Anterior cingulate cortex (tissue), 58 donors: ENCODE data around the gene KCNQ1.
A peak's percentile ranks its signal among the peaks of the same experiment; 100 is the strongest.

ENCODE experiments used
- DNase-seq, 58 donors: peaks; one replicate each; lab custom pipeline; 2025; lab: John Stamatoyannopoulos, UW

Gene KCNQ1

DNA sequence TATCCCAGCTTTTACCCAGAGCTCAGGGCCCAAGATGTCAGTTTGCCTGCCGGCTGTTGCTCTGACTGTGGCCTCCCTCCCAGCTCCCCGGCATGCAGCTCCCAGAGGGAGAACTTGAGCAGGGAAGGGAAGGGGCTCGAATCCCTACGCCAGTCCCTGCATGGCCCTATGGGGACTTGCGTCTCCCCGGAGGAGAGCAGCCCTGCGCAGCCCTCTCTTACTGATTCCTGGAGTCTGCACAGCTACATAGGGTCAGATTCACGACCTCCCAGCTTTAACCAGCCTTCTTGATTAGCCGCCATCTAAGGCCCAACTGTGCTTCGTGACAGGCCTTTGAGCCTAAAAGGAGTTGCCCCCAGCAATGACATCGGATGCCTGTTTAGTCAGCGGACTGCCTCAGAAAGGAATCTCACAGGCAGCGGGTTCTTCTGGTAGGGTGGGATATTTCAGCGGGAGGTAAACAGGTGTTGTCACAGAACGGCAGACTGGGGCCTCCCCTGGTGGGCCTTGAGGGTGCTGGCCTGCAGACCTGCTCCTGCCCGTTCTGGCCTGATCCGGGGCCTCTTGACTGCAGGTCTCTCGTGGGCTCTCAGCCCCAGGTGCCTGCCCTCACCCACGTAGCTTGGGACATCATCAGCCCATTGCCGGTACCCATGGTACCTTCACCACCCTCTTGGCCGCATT is 298.8 kb downstream of the KCNQ1 start:
- no peak for DNase-seq

DNA sequence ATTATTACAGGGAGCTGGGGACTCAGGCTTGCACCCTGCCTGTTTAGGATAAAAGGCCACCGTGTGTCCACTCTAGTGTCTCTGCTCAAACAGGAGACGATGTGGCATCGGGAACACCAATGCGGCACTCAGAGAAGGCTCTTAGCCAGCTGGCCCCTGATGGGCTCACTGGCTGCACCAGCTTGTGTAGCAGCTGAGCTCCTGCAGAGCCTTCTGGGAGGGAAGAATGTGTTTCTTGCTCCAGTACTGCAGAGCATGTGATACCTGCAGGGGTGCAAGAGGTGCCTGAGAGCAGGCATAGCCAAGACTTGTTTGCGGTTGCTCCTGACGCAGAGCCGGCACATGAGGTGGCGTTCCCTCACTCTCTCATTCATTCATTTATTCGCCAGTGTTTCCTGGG is 299.4 kb downstream of the KCNQ1 start:
- DNase-seq, result peak in 1 of 58 donors; percentile 10

DNA sequence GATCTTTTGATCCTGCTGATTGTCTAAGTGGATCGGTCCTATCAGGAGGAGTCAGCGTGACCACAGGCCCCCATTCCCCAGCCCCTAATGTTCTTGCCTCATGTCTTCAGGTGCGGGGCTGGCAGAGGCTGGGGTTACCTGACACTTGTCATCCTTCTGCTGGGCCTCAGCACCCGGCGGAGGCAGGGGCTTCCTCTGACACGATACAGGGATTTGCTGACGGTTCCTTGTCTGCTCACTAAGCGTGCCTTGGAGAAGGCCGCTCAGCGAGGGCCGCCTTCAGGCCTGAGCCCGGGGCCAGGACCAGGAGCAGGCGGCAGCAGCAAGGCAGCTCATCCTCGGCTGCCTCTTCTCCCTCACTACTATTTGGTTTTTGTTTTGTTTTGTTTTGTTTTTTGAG is 300.7 kb downstream of the KCNQ1 start:
- DNase-seq, result no peak

DNA sequence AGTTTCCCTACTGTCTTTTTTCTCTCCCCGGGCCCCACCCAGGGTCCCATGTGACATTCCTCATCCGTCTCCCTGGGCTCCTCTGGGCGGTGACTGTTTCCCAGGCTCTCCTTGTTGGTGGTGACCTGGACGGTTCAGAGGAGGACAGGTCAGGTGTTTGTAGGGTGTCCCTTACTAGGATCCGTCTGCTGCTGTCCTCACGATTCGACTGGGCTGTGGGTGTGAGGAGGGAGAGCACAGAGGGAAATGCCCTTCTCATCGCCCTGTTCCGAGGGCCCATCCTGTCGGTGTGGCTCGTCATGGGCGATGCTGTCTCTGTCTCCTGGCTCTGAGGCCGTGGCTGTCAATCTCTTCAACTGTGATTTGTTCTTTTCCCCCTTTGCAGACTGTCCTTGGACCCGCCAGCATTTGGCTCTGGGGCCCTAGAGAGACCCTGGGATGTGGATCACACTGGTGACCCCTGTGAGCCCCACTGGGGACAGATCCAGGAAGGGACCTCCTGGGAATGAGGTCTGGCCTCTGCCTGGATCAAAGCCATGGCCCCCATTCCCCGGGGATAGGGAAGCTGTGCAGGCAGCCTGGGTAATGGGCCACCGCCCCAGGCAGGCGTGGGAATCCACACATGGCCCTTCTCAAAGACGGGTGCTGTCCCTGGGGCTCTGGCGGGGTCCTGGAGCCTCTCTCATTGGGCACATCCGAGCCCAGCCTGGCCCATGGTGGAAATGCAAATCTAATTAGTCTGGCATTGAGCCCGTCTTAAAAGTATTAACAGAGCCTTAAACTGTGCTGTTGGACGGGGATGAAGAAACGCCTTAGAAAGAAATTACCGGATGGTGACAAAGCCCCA is 301.8 kb downstream of the KCNQ1 start:
- peak in 20 of 58 donors; percentile 13 to 69 (median 36) for DNase-seq

DNA sequence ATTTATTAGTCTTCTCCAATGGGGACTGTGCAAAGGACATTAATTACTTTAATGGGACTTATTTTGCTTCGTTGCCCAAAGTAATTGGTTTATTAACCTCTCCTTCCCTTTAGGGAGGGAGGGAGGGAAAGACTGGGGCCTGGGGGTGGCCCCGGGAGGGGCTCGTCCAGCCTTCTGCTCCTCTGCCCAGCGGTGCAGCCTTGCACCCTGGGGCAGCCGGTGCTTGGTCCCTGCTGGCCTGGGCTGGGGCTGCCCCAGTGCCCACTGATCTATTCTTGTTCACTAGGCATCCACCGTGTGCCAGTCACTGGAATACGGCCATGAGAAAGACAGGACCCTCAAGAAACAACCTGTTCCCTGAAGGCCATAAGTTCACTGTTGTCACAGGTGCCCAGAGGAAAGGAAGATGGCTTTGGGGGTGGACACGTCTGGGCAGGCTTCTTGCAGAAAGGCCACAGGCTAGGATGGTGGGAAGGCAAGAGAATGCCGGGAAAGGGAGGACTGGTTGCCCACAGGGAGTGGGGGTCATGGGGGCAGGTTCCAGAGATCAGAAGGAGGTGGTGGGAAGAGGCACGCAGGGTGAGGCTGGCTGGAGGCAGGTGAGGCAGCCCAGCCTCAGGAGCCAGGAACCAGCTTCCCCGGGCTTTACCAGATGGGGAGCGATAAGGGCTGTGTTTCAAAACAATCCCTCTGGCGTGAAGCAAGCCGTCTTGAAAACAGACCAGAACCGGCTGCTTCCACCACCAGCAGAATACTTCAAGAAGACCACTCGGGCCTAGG is 302.6 kb downstream of the KCNQ1 start:
- DNase-seq, result no peak

DNA sequence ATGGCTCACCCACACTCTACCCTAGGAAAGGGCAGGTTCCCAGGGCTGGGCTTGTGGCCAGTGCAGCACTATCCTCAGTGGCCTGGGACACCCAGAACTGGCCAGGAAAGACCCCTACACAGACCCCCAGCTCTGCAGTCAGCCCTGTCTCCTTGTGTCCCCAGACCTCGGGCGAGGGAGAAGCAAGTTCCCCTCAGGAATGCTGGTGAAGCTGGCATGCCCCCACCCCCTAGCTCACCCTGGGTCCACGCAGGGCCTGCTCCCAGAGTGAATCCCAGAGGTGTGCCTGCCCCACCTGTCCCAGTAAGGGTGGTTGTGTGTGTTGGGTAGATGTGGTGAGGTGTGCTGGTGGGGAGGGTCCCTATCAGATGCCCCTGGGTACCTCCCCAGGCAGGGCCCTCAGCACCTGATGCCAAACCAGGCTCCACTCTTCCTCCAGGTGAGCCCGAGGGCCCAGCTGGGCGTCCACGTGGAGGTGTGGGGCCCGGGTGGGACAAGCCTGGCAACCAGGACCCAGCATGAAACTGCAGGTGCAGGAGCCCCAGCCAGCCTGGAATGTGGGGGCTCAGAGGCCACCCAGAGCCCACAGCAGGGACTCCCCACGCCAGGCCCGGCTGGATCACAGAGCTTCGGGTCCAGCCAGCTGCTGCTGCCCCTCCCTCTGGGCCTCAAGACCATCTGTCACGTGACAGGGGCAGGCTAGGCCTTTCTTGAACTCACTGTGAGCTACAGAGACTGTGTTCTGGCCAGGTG is 303.4 kb downstream of the KCNQ1 start:
- no peak for DNase-seq

DNA sequence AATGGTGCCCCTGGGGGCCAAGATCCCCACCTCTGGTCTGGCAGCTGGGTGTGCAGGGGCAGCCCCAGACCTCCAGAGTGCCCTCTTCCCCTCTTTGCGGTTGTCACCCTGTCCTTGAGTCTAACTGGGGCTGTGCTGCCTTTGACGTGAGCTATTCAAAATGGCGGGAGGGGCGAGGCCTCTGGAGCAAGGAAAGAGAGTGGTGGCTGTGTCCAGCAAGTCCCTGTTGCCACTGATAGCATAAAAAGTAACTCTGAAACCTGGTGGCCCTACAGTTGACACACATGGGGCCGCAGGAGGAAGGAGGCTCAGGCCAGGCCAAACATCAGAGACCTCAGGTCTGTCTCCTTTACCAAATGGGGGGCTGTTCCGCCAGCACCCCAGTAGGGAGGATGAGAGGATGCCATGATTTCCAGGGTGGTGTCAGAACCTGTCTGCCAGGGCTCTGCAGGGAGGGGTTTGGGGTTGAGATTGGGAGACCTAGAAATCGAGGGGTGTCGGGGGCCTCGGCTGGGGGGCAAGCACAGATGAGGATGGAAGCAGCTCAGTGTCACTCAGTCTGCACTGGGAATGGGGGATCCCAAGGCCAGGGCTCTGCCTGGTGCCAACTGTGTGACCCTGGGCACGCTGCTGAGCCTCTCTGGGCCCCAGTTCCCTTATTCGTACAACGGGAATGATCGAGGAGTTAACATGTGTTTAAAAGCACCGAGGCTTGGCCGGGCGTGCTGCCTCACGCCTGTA is 304.2 kb downstream of the KCNQ1 start:
- DNase-seq, result no peak

DNA sequence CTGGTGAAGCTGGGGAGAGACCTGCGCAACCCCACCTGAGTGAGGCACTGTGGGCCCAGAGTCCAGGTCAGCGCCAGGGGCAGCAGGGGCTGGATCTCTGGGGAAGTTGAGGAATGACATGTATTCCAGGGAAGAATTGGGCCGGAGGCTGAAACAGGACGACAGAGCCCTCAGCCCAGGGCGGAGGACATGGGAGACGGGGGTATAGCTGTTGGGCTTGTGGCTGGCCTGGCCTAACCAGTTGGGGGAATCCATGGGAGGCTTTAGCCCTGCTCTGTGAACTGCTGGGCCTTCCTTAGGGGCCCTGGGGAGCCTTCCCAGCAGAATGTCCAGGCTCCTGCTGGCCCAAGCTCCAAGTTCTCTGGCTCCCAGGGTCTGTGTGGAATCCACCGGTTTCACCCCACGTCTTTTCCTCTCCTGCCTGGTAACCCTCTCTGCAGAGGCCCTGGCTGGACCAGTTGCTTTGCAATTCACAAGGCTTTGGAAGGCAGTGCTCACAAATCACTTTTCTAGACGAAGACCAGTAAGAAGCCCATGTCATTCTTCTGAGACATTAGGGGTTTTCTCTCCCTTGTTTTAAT is 305.4 kb downstream of the KCNQ1 start:
- DNase-seq, result no peak

DNA sequence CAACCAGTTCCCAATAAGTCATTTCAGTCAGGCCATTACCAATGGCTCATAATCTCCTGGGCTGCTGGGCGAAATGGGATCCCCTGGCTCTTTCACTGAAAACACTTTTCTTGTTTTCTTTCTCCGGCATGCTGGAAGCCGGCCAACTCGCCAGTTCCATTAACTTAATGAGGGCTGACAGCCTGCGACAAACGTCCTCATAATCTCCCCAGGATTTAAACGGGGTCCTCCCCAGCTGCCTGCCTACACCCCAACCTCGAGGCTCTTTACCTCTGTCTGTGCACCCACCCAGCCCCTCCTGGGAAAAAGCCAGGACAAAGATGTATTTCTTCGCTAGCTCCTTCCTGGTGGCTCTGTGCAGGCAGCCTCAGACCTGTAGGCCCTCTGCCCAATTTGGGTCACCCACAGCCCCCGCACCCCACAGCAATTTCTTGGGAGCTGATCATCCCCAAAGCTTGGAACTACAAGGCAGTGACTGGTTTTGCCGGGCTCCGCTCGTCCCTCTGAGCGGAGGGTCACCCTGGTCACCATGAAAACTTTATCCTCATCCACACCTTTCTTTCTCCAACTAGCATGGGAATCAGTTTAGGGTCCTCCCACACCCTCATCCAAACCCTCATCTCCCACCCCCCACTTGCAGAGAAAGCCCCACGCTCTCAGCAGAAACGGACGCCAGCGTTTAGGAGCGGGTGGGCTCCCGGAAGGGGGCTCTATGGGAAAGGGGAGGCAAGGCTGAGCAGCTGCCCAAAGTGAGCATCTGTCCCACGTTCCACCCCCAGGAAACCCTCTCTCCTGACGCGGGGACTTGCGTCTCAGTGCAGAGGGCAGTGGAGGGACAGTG is 306.1 kb downstream of the KCNQ1 start:
- DNase-seq, result peak in 19 of 58 donors; percentile 15 to 68 (median 29)

DNA sequence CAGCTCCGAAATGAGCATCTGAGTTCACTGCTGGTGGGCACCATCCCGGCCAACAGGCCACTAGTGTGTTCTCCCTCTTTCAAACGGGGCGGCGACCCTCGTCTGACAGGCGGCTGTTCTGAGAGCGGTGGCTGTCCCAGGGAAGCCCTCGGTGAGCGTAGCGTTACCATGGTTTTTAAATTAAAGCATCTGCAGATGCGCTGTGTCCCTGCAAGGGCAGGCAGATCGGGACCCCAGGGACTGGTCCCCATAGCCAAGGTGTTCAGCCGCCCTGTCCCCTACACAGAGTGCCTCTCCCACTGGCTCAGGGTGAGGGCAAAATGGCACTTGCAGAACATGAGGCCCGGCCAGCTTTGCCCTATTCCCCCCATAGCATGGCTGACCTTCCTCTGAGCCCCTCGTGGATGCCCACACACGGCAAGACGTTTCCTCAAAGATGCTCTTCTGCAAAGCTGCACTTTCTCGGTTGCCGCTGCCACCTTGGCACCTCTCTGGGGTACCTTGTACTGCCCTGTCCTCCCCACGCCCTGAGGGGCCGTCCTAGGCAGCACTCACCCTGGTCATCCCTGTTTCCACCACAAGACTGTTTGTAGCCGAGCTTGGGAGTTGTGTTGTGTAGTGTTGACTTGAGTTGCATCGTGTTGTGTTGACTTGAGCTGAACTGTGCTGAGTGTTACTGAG is 306.9 kb downstream of the KCNQ1 start:
- DNase-seq, result no peak

DNA sequence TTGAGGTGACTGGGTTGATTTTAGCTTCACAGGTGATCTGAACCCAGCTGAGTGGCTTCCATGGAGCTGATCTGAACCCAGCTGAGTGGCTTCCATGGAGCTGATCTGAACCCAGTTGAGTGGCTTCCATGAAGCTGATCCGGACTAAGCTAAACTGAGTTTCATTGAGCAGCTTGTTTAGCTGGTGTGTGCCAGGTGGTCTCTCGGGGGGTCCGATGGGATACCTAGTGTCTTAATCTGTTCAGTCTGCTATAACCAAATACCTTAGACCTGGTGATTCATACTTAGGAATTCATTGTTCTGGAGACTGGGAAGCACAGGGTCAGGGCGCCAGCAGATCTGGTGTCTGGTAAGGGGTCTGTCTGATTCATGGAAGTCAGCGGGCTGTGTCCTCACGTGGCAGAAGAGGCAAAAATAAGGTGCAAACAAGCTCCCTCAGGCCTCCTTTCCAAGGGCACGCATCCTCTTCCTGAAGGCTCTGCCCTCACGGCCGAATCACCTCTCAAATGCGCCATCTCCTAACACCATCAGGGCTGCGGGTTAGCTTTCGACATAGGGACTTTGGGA is 307.5 kb downstream of the KCNQ1 start:
- no peak for DNase-seq

DNA sequence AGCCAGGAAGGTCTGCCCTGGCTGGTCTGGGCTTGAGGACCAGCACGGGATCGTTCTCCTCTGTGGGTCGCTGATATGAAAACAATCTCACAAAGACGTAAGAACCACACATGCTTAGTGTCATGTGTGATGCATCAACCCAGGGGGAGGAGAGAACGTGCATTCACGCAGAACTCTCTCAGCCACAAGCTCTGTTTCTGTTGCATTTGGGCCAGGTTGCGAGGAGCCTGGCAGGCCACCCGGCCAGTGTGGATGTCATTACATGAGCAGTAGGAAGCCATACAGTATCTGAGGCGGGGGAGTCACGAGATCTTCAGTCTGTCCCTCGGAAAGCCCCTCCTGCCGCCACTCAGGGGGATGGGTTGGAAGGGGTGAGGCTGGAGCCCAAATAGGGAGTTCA is 308.1 kb downstream of the KCNQ1 start:
- DNase-seq, result no peak

DNA sequence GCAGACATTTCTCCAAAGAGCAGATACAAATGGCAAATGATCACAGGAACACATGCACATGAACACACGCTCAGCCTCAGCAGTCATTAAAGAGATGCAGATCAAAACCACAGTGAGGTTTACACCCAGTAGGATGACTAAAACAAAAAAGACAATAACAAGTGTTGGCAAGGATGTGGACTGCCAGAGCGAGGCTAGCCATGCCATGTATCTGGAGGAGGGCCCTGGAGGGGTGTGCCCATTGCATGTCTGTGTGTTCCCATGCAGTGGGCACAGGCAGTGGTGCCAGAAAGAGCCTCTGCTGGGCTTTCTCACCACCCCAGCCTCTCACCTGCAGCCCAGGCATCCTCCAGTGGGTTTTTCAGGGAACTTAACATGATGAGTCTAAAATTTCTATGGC is 309.2 kb downstream of the KCNQ1 start:
- DNase-seq, result no peak

DNA sequence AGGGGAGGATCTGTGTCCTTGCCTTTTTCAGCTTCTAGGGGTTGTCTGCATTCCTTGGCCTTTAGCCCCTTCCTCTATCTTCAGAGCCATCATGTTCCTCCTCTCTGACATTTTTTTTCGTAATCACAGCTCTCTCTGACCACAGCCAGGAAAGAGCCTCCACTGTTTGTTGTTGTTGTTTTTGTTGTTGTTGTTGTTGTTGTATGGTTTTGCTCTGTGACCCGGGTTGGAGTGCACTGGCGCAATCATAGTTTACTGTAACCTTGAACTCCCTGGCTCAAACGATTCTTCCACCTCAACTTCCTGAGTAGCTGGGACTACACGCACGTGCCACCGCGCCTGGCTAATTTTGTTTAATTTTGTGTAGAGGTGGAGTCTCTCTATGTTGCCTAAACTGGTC is 310.3 kb downstream of the KCNQ1 start:
- no peak for DNase-seq

DNA sequence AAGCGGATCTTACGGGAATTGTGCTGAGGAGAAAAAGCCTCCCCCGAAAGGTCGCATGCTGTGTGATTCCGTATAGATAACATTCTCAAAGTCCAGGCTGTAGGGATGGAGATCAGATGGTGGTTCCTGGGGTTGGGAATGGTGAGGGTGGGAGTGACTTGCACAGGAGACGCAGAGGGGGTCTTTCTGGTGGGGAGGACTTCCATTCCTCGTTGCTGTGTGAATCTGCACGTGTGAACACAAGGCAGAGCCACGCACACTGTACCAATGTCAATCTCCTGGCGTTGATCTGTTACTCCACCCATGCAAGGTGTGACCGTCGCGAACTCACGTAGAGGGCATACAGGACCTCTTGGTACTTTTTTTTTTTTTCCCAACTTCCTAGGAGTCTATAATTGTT is 313.9 kb downstream of the KCNQ1 start:
- no peak for DNase-seq

DNA sequence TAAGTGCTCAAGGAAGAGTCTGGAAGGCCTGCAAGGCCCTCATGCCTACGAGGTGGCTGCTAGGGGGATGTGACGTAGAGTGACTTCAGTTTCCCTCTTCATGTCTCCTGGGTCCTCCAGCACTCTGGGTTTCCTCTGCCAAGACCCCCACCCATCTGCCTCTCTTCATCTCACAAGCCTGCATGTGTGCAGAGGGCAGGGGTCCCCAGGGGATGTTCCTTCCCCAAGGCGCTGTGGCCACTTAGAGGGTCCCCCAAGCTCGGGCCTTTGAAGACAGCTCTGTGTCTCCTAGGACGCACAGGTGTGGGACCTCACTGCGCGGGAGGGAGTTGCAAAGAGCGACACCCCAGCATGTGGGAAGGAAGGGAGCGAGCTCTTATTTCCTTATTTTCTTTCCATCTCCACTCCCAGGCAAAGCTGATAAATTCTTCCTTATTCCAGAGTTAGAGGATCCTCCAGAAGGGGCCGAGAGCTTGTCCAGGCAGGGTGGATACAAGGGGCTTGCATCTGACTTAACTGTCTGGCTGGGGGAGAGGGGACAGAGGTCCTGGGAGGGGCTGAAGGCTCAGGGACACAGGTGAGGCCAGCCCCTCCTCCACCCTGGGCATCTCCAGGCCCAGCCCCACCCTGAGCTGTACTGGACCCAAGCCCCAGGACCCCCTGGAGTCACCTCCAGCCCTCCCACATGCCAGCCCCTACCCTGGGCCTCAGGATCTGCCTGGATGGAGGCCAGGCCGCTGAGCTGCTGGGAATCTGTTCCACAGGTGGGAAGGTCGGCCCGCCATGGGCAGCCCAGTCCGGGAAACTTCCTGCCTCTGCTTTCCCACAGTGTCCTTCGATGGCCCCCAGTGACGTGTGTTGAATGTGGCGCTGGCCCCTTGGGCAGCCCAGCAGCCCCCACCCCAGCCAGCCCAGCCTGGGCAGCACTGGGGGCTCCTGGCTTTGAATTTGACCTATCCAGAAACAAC is 314.7 kb downstream of the KCNQ1 start:
- no peak for DNase-seq
